Astrocyte (in vitro differentiated cells and primary cell): ENCODE data around the gene MLLT1. TPM values are rescaled to one million over a fixed set of nuclear protein-coding genes. Genes with fewer than 3 reads are reported as not detected.
A peak's percentile ranks its signal among the peaks of the same experiment; 100 is the strongest.

ENCODE experiments used
- DNase-seq: peaks from one replicate; pipeline ENCODE4 v3.0.0-alpha.2; 2010; ENCODE audit warnings: low read depth
- FAIRE-seq: peaks from 2 replicates; lab custom pipeline; 2011; peaks lifted over from hg19 to GRCh38; lab: Jason Lieb, UNC
- H2AFZ ChIP-seq: 2 replicates; pipeline ENCODE4 v1.6.0; 2012; ENCODE audit warnings: low read depth, low read length, inconsistent platforms
- H3K27ac ChIP-seq: 2 replicates; pipeline ENCODE4 v1.5.1; 2011; ENCODE audit warnings: low read depth, low read length, inconsistent platforms
- H3K27me3 ChIP-seq: 2 replicates; pipeline ENCODE4 v1.6.0; 2011; ENCODE audit warnings: low read length, inconsistent platforms; ENCODE audit not compliant: insufficient read depth
- H3K36me3 ChIP-seq: 2 replicates; pipeline ENCODE4 v1.5.1; 2011; ENCODE audit warnings: low read length, inconsistent platforms; ENCODE audit not compliant: insufficient read depth
- H3K4me1 ChIP-seq: 2 replicates; pipeline ENCODE4 v1.5.1; 2011; ENCODE audit warnings: low read length, inconsistent platforms; ENCODE audit not compliant: insufficient read depth
- H3K4me2 ChIP-seq: 2 replicates; pipeline ENCODE4 v1.6.0; 2012; ENCODE audit warnings: low read length, inconsistent platforms
- H3K4me3 ChIP-seq: 2 replicates; pipeline ENCODE4 v1.5.1; 2011; ENCODE audit warnings: low read depth, mild to moderate bottlenecking, low read length, inconsistent platforms; ENCODE audit not compliant: insufficient read depth
- H3K79me2 ChIP-seq: 2 replicates; pipeline ENCODE4 v1.6.0; 2012; ENCODE audit warnings: mild to moderate bottlenecking, low read length, inconsistent platforms; ENCODE audit not compliant: insufficient read depth
- H3K9ac ChIP-seq: 2 replicates; pipeline ENCODE4 v1.6.0; 2012; ENCODE audit warnings: mild to moderate bottlenecking, low read length, inconsistent platforms
- H3K9me3 ChIP-seq: 2 replicates; pipeline ENCODE4 v1.5.1; 2012; ENCODE audit warnings: low read depth, mild to moderate bottlenecking, low read length, inconsistent platforms; ENCODE audit not compliant: insufficient read depth
- H4K20me1 ChIP-seq: 2 replicates; pipeline ENCODE4 v1.6.0; 2012; ENCODE audit warnings: low read length, inconsistent platforms; ENCODE audit not compliant: insufficient read depth
- H3K27ac Mint-ChIP-seq: one replicate; pipeline ENCODE4 v1.8.0; 2021; ENCODE audit warnings: mild to moderate bottlenecking, mixed read lengths; ENCODE audit not compliant: unreplicated experiment
- H3K27me3 Mint-ChIP-seq: one replicate; pipeline ENCODE4 v1.8.0; 2021; ENCODE audit warnings: low read depth, mixed read lengths; ENCODE audit not compliant: unreplicated experiment
- H3K36me3 Mint-ChIP-seq: one replicate; pipeline ENCODE4 v1.8.0; 2021; ENCODE audit warnings: low read depth, mixed read lengths; ENCODE audit not compliant: unreplicated experiment
- H3K4me1 Mint-ChIP-seq: one replicate; pipeline ENCODE4 v1.8.0; 2021; ENCODE audit warnings: low read depth, mixed read lengths; ENCODE audit not compliant: unreplicated experiment
- H3K4me3 Mint-ChIP-seq: one replicate; pipeline ENCODE4 v1.8.0; 2021; ENCODE audit warnings: mild to moderate bottlenecking, moderate library complexity, mixed read lengths; ENCODE audit not compliant: unreplicated experiment
- H3K9me3 Mint-ChIP-seq: one replicate; pipeline ENCODE4 v1.8.0; 2021; ENCODE audit warnings: mild to moderate bottlenecking, mixed read lengths; ENCODE audit not compliant: unreplicated experiment
- EZH2 ChIP-seq: IDR thresholded peaks from 2 replicates; pipeline ENCODE4 v1.6.1; 2012; ENCODE audit warnings: mild to moderate bottlenecking, low read length, inconsistent platforms; ENCODE audit not compliant: insufficient read depth
- total RNA-seq: library from RNA; stranded (reverse); gene quantifications from 2 replicates; pipeline ENCODE4 v1.2.1, GENCODE V29; 2021
- TF ChIP-seq, protein P1 (sequence below): IDR thresholded peaks from 2 replicates; pipeline ENCODE4 v1.5.1; 2011; ENCODE audit warnings: low read depth, mild to moderate bottlenecking, inconsistent platforms, low read length, moderate library complexity; ENCODE audit not compliant: insufficient read depth

Gene MLLT1
- total RNA-seq, 1 donor from 2014 or later: 46.0 TPM

DNA sequence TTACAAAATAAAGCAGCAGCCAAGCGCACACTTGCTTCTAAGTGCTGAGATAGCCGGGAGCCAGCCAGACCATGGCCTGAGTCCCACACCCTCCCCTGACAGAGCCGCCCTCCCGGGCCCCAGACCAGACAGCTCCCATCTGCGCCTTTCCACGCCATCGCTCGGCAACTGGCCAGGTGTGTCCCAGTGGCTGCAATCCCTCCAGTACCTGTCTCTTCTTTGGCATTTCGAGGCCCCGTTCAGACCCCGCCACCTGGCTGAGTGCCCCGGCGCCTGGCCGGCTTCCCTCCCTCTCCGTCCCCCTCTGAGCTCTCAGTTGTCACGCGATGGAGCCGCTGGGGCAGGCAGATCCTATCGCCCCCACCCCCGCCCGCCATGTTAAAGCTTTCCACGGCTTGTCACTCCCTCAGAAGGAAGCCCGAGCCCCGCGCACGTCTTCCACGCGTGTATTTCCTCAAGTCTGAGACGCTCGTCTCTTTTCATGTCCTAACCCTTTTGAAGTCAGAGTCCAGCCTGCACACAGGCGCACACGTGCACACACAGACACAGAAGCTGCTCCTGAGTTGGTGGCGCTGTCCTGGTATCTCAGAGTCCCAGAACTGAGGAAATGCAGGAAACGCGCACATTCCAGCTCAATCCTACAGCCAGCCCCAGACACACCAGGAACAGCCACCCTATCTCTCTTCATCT lies 7.9 kb downstream of the MLLT1 start:
- Histone ChIP-seq H2AFZ (no peak overlapping the region), H3K27ac (peak overlapping the region; percentile 84), H3K9ac (peak overlapping the region; percentile 73), H3K27me3 (no peaks in the 10 kb centered on the region), H3K4me1 (peaks cover 61% of the 10 kb centered on the region), H3K4me3 (peak overlapping the region; percentile 22), H4K20me1 (peaks cover 69% of the 10 kb centered on the region), H3K9me3 (no peaks in the 10 kb centered on the region), H3K4me2 (peak overlapping the region; percentile 82), H3K36me3 (peaks cover 2% of the 10 kb centered on the region), H3K79me2 (peaks cover 93% of the 10 kb centered on the region)
- Mint-ChIP-seq H3K4me1 (peaks cover 23% of the 10 kb centered on the region), H3K27ac (no peak overlapping the region), H3K36me3 (peaks cover 17% of the 10 kb centered on the region), H3K4me3 (no peak overlapping the region), H3K27me3 (no peaks in the 10 kb centered on the region), H3K9me3 (peaks cover 2% of the 10 kb centered on the region)
- peak; percentile 80 for DNase-seq
- TF ChIP-seq EZH2: no peak
- FAIRE-seq: peak; percentile 47

DNA sequence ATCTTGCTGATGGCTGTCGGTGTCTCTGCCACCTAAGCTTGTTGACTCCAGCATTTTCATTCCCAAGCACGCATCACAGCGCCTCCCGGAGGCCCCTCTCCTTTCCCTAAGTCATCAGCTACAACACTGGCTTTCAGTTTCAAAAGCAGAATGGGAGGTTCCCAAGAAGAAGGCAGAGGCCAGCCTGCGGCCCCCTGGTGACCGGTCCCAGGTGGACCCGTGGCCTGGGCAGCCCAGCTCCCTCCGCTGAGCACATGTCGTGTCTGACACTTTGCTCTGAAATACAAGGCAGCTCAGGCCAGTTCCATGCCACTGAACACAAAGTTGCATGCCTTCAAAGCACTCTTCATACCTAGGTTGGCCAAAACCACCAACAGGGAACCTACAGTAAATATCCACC lies 8.5 kb downstream of the MLLT1 start:
- Histone ChIP-seq H2AFZ (no peak overlapping the region), H3K4me2 (peak overlapping the region; percentile 82), H3K4me3 (no peak overlapping the region), H3K36me3 (peaks cover 2% of the 10 kb centered on the region), H3K79me2 (peaks cover 92% of the 10 kb centered on the region), H3K27me3 (no peaks in the 10 kb centered on the region), H3K9ac (peak overlapping the region; percentile 73), H3K27ac (peak overlapping the region; percentile 47), H4K20me1 (peaks cover 65% of the 10 kb centered on the region), H3K9me3 (no peaks in the 10 kb centered on the region), H3K4me1 (peaks cover 55% of the 10 kb centered on the region)
- no peak for FAIRE-seq
- Mint-ChIP-seq H3K9me3 (peaks cover 2% of the 10 kb centered on the region), H3K27ac (no peak overlapping the region), H3K4me3 (no peak overlapping the region), H3K4me1 (peaks cover 18% of the 10 kb centered on the region), H3K27me3 (no peaks in the 10 kb centered on the region), H3K36me3 (peaks cover 17% of the 10 kb centered on the region)
- DNase-seq: no peak
- TF ChIP-seq, protein P1, sequence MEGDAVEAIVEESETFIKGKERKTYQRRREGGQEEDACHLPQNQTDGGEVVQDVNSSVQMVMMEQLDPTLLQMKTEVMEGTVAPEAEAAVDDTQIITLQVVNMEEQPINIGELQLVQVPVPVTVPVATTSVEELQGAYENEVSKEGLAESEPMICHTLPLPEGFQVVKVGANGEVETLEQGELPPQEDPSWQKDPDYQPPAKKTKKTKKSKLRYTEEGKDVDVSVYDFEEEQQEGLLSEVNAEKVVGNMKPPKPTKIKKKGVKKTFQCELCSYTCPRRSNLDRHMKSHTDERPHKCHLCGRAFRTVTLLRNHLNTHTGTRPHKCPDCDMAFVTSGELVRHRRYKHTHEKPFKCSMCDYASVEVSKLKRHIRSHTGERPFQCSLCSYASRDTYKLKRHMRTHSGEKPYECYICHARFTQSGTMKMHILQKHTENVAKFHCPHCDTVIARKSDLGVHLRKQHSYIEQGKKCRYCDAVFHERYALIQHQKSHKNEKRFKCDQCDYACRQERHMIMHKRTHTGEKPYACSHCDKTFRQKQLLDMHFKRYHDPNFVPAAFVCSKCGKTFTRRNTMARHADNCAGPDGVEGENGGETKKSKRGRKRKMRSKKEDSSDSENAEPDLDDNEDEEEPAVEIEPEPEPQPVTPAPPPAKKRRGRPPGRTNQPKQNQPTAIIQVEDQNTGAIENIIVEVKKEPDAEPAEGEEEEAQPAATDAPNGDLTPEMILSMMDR: peak; percentile 26
- TF ChIP-seq EZH2: no peak

DNA sequence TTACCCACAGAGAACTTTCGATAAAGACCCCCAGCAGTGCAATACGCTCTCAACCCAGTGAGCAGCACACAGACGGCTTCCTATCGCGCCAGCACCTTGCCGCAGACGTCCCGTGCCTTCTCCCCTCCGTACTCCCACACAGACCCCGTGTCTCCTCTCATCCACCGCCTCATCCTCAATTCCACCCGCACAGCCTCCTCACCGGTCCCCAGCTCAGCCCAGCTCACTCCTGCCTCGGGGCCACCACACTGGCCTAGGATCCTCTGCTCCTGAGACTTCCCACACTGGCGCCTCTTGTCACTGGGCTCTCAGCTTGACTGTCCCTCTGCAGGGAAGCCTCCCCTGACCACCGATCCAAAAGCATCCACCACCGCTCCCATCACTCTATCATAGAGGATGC lies 9.0 kb downstream of the MLLT1 start:
- TF ChIP-seq, protein P1: no peak
- no peak for TF ChIP-seq EZH2
- Mint-ChIP-seq H3K4me3 (no peak overlapping the region), H3K27ac (peak overlapping the region; percentile 77), H3K27me3 (no peaks in the 10 kb centered on the region), H3K4me1 (peaks cover 15% of the 10 kb centered on the region), H3K9me3 (peaks cover 2% of the 10 kb centered on the region), H3K36me3 (peaks cover 17% of the 10 kb centered on the region)
- peak overlapping the region; percentile 73 for H3K9ac ChIP-seq
- DNase-seq (no peak), FAIRE-seq (no peak)
- peaks cover 92% of the 10 kb centered on the region for H3K79me2 ChIP-seq
- H3K27me3 ChIP-seq: no peaks in the 10 kb centered on the region
- no peak overlapping the region for H3K4me3 ChIP-seq
- H3K36me3 ChIP-seq: peaks cover 2% of the 10 kb centered on the region
- no peaks in the 10 kb centered on the region for H3K9me3 ChIP-seq
- peak overlapping the region; percentile 47 for H3K27ac ChIP-seq
- peaks cover 50% of the 10 kb centered on the region for H3K4me1 ChIP-seq
- peaks cover 61% of the 10 kb centered on the region for H4K20me1 ChIP-seq
- no peak overlapping the region for H2AFZ ChIP-seq
- H3K4me2 ChIP-seq: peak overlapping the region; percentile 82
